WERI-Rb-1 (cell line): Measurements from ENCODE around the gene MAGI2.

ENCODE experiments used
- DNase-seq: peaks from one replicate; pipeline ENCODE4 v3.0.0-alpha.2; 2020
- H3K27ac ChIP-seq: fragments of 250-450 bp; sonication (Bioruptor Pico); 2 replicates; pipeline ENCODE4 v1.5.1; 2020; ENCODE audit warnings: mild to moderate bottlenecking, moderate library complexity
- H3K27me3 ChIP-seq: fragments of 250-450 bp; sonication (Bioruptor Pico); 2 replicates; pipeline ENCODE4 v1.5.1; 2021; ENCODE audit warnings: mild to moderate bottlenecking, low read depth, moderate library complexity; ENCODE audit not compliant: insufficient read depth, severe bottlenecking
- H3K36me3 ChIP-seq: fragments of 250-450 bp; sonication (Bioruptor Pico); 2 replicates; pipeline ENCODE4 v1.5.1; 2020; ENCODE audit warnings: mild to moderate bottlenecking, moderate library complexity
- H3K4me3 ChIP-seq: 2 replicates; pipeline ENCODE4 v1.5.1; 2011; ENCODE audit warnings: low read depth, mild to moderate bottlenecking, control low read depth, low read length
- H3K9me3 ChIP-seq: fragments of 250-450 bp; sonication (Bioruptor Pico); 2 replicates; pipeline ENCODE4 v1.5.1; 2021; ENCODE audit warnings: mild to moderate bottlenecking, moderate library complexity; ENCODE audit not compliant: severe bottlenecking
- CTCF ChIP-seq: IDR thresholded peaks from 2 replicates; pipeline ENCODE4 v1.5.1; 2011; ENCODE audit warnings: low read depth, mild to moderate bottlenecking, control low read depth, inconsistent platforms, low read length

Gene MAGI2

DNA sequence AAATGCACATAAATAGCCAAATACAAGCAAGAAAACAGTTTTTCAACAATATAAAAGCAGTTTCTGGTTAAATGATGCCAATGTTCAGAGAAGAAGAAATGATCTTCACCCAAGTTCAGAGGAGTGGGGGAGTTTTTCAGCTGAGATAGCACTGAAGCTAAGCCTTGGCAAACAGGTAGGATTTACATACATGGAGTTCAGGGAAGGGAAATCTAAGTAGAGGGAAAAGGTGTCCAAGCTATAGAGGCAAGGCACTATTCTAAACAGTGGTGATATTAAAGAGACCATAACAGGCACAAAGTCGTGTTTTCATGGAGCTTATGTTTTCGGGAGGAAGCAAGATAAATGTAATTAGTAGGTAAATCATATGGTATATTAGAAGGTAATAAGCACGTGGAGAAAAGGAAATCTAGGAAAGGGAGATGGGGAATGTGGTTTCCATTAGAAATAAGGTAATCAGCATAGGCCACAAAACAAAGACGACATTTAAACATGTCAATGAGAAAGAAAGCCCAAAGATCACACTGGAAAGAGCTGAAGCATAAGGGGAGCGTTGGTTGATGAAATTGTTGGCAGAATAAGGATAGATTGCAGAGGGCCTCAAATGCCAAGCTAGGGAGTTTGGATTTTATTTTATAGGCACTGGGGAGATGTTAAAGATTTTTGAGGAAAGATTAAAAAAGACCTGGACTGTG lies 704.3 kb downstream of the MAGI2 start:
- no peak for DNase-seq
- TF ChIP-seq CTCF: no peak

DNA sequence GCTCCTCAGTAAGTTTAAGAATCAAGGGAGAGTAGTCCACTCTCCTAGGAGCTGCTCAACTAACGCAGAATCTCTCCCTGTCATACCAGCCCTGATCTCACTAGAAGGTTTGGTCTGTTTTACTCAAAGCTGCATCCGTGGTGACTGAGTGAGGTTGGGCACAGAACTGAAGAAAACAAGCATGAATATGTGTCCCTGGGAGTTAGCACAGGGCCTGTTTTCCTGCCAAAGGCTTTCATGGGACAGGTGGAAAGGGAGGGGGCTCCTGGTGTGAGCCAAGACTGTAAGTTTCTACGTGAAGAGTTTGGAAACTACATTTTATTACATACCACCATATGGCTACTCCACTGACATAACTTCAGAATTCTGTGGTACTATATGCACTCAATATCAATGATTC lies 705.9 kb downstream of the MAGI2 start:
- no peaks in the 10 kb centered on the region for H3K27me3 ChIP-seq
- no peaks in the 10 kb centered on the region for H3K36me3 ChIP-seq
- no peak overlapping the region for H3K4me3 ChIP-seq
- no peak for TF ChIP-seq CTCF
- H3K9me3 ChIP-seq: no peaks in the 10 kb centered on the region
- DNase-seq: no peak
- H3K27ac ChIP-seq: no peak overlapping the region

More for the DNA sequence above, 704.3 kb downstream of the MAGI2 start:
- Histone ChIP-seq H3K4me3 (no peak overlapping the region), H3K36me3 (no peaks in the 10 kb centered on the region), H3K9me3 (no peaks in the 10 kb centered on the region), H3K27ac (no peak overlapping the region), H3K27me3 (no peaks in the 10 kb centered on the region)

- H3K4me3 ChIP-seq: no peak overlapping the region
- H3K36me3 ChIP-seq: no peaks in the 10 kb centered on the region
- no peaks in the 10 kb centered on the region for H3K9me3 ChIP-seq
- no peak for TF ChIP-seq CTCF
- H3K27me3 ChIP-seq: no peaks in the 10 kb centered on the region
- H3K27ac ChIP-seq: no peak overlapping the region
- DNase-seq: no peak
Observed at GRCh38 chr7:78746301-78746700, 707.2 kb downstream of the MAGI2 start.

DNA sequence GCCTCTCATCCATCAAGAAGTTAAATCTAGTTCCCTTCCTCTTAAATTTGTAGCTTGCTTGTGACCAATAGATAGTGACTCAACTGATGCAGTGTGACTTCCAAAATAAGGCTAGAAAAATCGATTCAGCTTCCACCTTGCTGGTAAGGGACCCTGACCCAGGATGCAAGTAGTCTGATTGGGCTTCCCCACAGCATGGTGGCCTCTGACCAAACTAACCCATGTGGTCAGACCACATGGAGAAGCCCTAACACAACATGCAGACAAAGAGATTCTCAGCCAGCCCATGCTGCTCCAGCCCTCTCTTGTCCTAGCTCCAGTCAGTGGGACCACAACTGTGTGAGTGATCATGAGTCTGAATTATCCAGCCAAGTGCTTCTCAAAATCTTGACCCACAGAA lies 710.8 kb downstream of the MAGI2 start:
- Histone ChIP-seq H3K36me3 (no peaks in the 10 kb centered on the region), H3K27me3 (no peaks in the 10 kb centered on the region), H3K9me3 (no peaks in the 10 kb centered on the region), H3K4me3 (no peak overlapping the region), H3K27ac (no peak overlapping the region)
- TF ChIP-seq CTCF: no peak
- no peak for DNase-seq

- Histone ChIP-seq H3K9me3 (no peaks in the 10 kb centered on the region), H3K4me3 (no peak overlapping the region), H3K27ac (no peak overlapping the region), H3K27me3 (no peaks in the 10 kb centered on the region), H3K36me3 (no peaks in the 10 kb centered on the region)
- TF ChIP-seq CTCF: no peak
- no peak for DNase-seq
Observed at GRCh38 chr7:78736548-78736947, 716.9 kb downstream of the MAGI2 start.

GRCh38 chr7:78734626-78735025 lies 718.8 kb downstream of the MAGI2 start:
- Histone ChIP-seq H3K36me3 (no peaks in the 10 kb centered on the region), H3K4me3 (no peak overlapping the region), H3K27ac (no peak overlapping the region), H3K27me3 (no peaks in the 10 kb centered on the region), H3K9me3 (no peaks in the 10 kb centered on the region)
- TF ChIP-seq CTCF: no peak
- no peak for DNase-seq
